MM.1S (cell line): ENCODE measurements around the gene PHTF2.

Experiments
- DNase-seq: peaks from one replicate; pipeline ENCODE4 v3.0.0-alpha.2; 2015
- H2AFZ ChIP-seq: fragments of 300-600 bp; sonication (generic); 2 replicates; pipeline ENCODE4 v1.6.0; 2016; ENCODE audit warnings: antibody characterized with exemption, low read length
- H3F3A ChIP-seq: fragments of 300-600 bp; sonication (generic); 2 replicates; pipeline ENCODE4 v1.6.1; 2016; ENCODE audit warnings: mild to moderate bottlenecking, antibody characterized with exemption, low read length, moderate library complexity, mixed read lengths; ENCODE audit not compliant: insufficient read depth
- H3K27ac ChIP-seq: fragments of 300-600 bp; sonication (generic); 2 replicates; pipeline ENCODE4 v1.5.1; 2016; ENCODE audit warnings: mild to moderate bottlenecking, low read length
- H3K27me3 ChIP-seq: fragments of 300-600 bp; sonication (generic); replicated peaks from 2 replicates; pipeline ENCODE4 v1.6.0; 2016; ENCODE audit warnings: low read length; ENCODE audit not compliant: insufficient read depth
- H3K36me3 ChIP-seq: fragments of 300-600 bp; sonication (generic); replicated peaks from 2 replicates; pipeline ENCODE4 v1.6.1; 2016; ENCODE audit warnings: mild to moderate bottlenecking, low read length, mixed read lengths; ENCODE audit not compliant: insufficient read depth
- H3K4me1 ChIP-seq: fragments of 300-600 bp; sonication (generic); 2 replicates; pipeline ENCODE4 v1.6.1; 2016; ENCODE audit warnings: low read length, mixed read lengths
- H3K4me2 ChIP-seq: fragments of 300-600 bp; sonication (generic); 2 replicates; pipeline ENCODE4 v1.6.0; 2016; ENCODE audit warnings: low read depth, low read length
- H3K4me3 ChIP-seq: fragments of 300-600 bp; sonication (generic); 2 replicates; pipeline ENCODE4 v1.5.1; 2016; ENCODE audit warnings: low read length, mixed read lengths
- H3K79me2 ChIP-seq: fragments of 300-600 bp; sonication (generic); 2 replicates; pipeline ENCODE4 v1.6.1; 2016; ENCODE audit warnings: mixed run types, low read length, mixed read lengths
- H3K9ac ChIP-seq: fragments of 300-600 bp; sonication (generic); 2 replicates; pipeline ENCODE4 v1.6.1; 2016; ENCODE audit warnings: low read length, mixed read lengths
- H3K9me2 ChIP-seq: fragments of 300-600 bp; sonication (generic); replicated peaks from 2 replicates; pipeline ENCODE4 v1.6.1; 2016; ENCODE audit warnings: mild to moderate bottlenecking, low read length, mixed read lengths; ENCODE audit not compliant: insufficient read depth
- H3K9me3 ChIP-seq: fragments of 300-600 bp; sonication (generic); replicated peaks from 2 replicates; pipeline ENCODE4 v1.6.1; 2016; ENCODE audit warnings: mild to moderate bottlenecking, low read length, mixed read lengths; ENCODE audit not compliant: insufficient read depth
- H4K20me1 ChIP-seq: fragments of 300-600 bp; sonication (generic); 2 replicates; pipeline ENCODE4 v1.6.1; 2016; ENCODE audit warnings: mild to moderate bottlenecking, low read length, moderate library complexity, mixed read lengths; ENCODE audit not compliant: insufficient read depth
- EZH2 ChIP-seq: fragments of 300-600 bp; sonication (generic); optimal IDR thresholded peaks from 2 replicates; pipeline ENCODE3; 2017; ENCODE audit warnings: low read depth, mild to moderate bottlenecking, antibody characterized with exemption, low read length, mixed read lengths
- EZH2phosphoT487 ChIP-seq: fragments of 300-600 bp; sonication (generic); IDR thresholded peaks from 2 replicates; pipeline ENCODE4 v1.6.1; 2018; ENCODE audit warnings: antibody characterized with exemption, low read length
- TF ChIP-seq, protein P1 (sequence below): fragments of 300-600 bp; sonication (generic); IDR thresholded peaks from 2 replicates; pipeline ENCODE4 v1.5.1; 2016; ENCODE audit warnings: antibody characterized with exemption, low read length, mixed read lengths

PHTF2 gene

DNA sequence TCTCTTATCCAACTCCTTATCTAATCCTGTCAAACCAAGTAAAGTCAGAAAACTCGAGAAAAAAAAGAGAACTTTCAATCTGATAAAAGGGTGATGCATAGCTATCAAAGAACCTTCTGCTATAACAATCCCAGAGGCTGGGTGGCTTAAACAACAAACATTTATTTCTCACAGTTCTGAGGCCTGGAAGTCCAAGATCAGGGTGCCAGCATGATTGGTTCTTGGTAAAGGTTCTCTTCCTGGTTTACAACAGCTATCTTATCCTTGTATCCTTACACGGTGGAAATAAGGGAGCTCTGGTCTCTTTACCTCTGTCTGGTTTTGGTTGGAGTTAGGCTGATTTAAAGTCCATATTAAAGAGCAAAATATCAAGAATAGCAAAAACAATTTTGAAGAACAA is 131.9 kb downstream of the PHTF2 start:
- no peaks in the 10 kb centered on the region for H3K27me3 ChIP-seq
- H3K9me3 ChIP-seq: no peaks in the 10 kb centered on the region
- H3K9ac ChIP-seq: no peak overlapping the region
- no peaks in the 10 kb centered on the region; the same call in 1 of the 2 replicates for H3K36me3 ChIP-seq
- DNase-seq: no peak
- H3K4me3 ChIP-seq: no peak overlapping the region
- H2AFZ ChIP-seq: no peak overlapping the region
- TF ChIP-seq, protein P1, sequence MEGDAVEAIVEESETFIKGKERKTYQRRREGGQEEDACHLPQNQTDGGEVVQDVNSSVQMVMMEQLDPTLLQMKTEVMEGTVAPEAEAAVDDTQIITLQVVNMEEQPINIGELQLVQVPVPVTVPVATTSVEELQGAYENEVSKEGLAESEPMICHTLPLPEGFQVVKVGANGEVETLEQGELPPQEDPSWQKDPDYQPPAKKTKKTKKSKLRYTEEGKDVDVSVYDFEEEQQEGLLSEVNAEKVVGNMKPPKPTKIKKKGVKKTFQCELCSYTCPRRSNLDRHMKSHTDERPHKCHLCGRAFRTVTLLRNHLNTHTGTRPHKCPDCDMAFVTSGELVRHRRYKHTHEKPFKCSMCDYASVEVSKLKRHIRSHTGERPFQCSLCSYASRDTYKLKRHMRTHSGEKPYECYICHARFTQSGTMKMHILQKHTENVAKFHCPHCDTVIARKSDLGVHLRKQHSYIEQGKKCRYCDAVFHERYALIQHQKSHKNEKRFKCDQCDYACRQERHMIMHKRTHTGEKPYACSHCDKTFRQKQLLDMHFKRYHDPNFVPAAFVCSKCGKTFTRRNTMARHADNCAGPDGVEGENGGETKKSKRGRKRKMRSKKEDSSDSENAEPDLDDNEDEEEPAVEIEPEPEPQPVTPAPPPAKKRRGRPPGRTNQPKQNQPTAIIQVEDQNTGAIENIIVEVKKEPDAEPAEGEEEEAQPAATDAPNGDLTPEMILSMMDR: no peak
- TF ChIP-seq EZH2phosphoT487 (no peak), EZH2 (no peak)
- no peak overlapping the region for H3K27ac ChIP-seq
- H3K9me2 ChIP-seq: no peaks in the 10 kb centered on the region
- H4K20me1 ChIP-seq: no peaks in the 10 kb centered on the region
- H3K79me2 ChIP-seq: no peaks in the 10 kb centered on the region
- no peak overlapping the region for H3K4me2 ChIP-seq
- no peaks in the 10 kb centered on the region for H3F3A ChIP-seq
- H3K4me1 ChIP-seq: peaks cover 2% of the 10 kb centered on the region; the same call in 1 of the 2 replicates

DNA sequence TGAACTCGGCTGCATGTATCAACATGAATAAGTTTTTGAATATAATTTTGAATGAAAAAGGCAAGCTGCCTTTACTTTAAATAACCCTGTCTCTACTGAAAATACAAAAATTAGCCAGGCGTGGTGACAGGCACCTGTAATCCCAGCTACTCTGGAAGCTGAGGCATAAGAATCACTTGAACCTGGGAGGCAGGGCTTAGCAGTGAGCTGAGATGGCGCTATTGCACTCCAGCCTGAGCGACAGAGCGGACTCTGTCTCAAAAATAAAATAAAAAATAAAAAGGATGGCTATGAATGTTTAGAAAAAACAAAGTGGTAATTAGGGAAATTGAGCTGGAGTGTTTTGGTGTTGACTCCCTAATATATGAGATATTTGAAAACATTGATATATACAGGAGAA is 133.3 kb downstream of the PHTF2 start:
- H3K4me2 ChIP-seq: no peak overlapping the region
- no peaks in the 10 kb centered on the region for H3K9me2 ChIP-seq
- H3K9ac ChIP-seq: no peak overlapping the region
- no peak overlapping the region for H3K4me3 ChIP-seq
- H3F3A ChIP-seq: no peaks in the 10 kb centered on the region
- no peaks in the 10 kb centered on the region for H3K27me3 ChIP-seq
- H3K27ac ChIP-seq: no peak overlapping the region
- no peaks in the 10 kb centered on the region for H3K9me3 ChIP-seq
- no peaks in the 10 kb centered on the region for H3K79me2 ChIP-seq
- TF ChIP-seq EZH2 (no peak), EZH2phosphoT487 (no peak)
- TF ChIP-seq, protein P1: no peak
- H4K20me1 ChIP-seq: no peaks in the 10 kb centered on the region
- H3K4me1 ChIP-seq: peaks cover 4% of the 10 kb centered on the region; the same call in 1 of the 2 replicates
- DNase-seq: no peak
- no peak overlapping the region for H2AFZ ChIP-seq
- no peaks in the 10 kb centered on the region; the same call in 1 of the 2 replicates for H3K36me3 ChIP-seq

DNA sequence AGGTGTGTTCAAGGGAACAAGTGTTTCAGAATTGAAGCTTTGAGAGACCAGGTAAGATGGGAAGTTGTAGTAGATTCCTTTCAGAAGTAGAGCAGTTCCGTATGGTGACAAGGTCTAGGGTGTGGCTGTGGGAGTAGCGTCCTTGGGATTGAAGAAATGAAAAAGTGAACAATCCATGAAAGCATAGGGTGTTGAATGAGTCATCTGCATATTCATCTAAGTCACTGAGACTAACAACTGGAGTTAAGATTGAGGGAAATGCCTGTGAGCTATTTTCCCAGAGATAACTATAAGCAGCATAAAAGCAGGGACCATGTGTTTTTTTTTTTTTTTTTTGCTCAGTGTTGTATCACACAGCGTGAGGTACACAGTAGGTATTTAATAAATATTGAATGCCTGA is 134.8 kb downstream of the PHTF2 start:
- H2AFZ ChIP-seq: no peak overlapping the region
- DNase-seq: no peak
- no peak overlapping the region for H3K9ac ChIP-seq

More for the DNA sequence above, 134.8 kb downstream of the PHTF2 start:
- no peaks in the 10 kb centered on the region for H3K27me3 ChIP-seq
- no peak overlapping the region for H3K4me3 ChIP-seq
- H3K9me2 ChIP-seq: no peaks in the 10 kb centered on the region
- no peaks in the 10 kb centered on the region for H4K20me1 ChIP-seq
- no peaks in the 10 kb centered on the region for H3K9me3 ChIP-seq
- no peaks in the 10 kb centered on the region for H3K79me2 ChIP-seq
- H3F3A ChIP-seq: no peaks in the 10 kb centered on the region
- no peak overlapping the region for H3K27ac ChIP-seq
- no peaks in the 10 kb centered on the region; the same call in 1 of the 2 replicates for H3K36me3 ChIP-seq
- no peak for TF ChIP-seq EZH2phosphoT487
- no peak for TF ChIP-seq EZH2
- TF ChIP-seq, protein P1: no peak
- peaks cover 4% of the 10 kb centered on the region; the same call in 1 of the 2 replicates for H3K4me1 ChIP-seq
- H3K4me2 ChIP-seq: no peak overlapping the region
